Stimulated activated CD4-positive, alpha-beta T cell treated with anti-CD3 and anti-CD28 coated beads, TNF-alpha, amount 100 ng/mL, for 4 hours (primary cell): Measurements from ENCODE around the gene OR4F29.
"Not testable (repeated sequence)": the region's sequence is repeated elsewhere in the genome, so short reads cannot be mapped to it uniquely, and the experiment has no call there.

Experiments used
- DNase-seq, 3 experiments: peaks; one replicate each; pipeline ENCODE4 v3.0.0-alpha.2; 2020; ENCODE audit warnings: low read depth in 3 of 3

Gene OR4F29

GRCh38 chr1:451578-451977 lies at the start of gene OR4F29:
OR4F29 (minus strand) TSS chr1:451678; CDS start chr1:451678, 0 bp downstream.
- DNase-seq: not testable (repeated sequence)
